ENCODE results near the gene PRPH.
"Not testable (repeated sequence)": the region's sequence is repeated elsewhere in the genome, so short reads cannot be mapped to it uniquely, and the experiment has no call there.

The PRPH gene

GRCh38 chr12:49295082-49295936 lies at the start of gene PRPH:
PRPH (plus strand) TSS chr12:49295147; CDS start chr12:49295201, 54 bp downstream.
- DNase-seq: no peak

GRCh38 chr12:49251357-49251756 lies 43.6 kb upstream of the PRPH start:
- no peak for DNase-seq

- DNase-seq: no peak
Measured at GRCh38 chr12:49253033-49253623, 41.8 kb upstream of the PRPH start.

- not testable (repeated sequence) for DNase-seq
Measured at GRCh38 chr12:49255456-49255855, 39.5 kb upstream of the PRPH start.

- no peak for DNase-seq
Measured at GRCh38 chr12:49255857-49256637, 38.9 kb upstream of the PRPH start.

GRCh38 chr12:49257508-49258184 lies 37.3 kb upstream of the PRPH start:
- DNase-seq: not testable (repeated sequence)

- no peak for DNase-seq
Measured at GRCh38 chr12:49259452-49259851, 35.5 kb upstream of the PRPH start.

- no peak for DNase-seq
Measured at GRCh38 chr12:49260166-49260565, 34.8 kb upstream of the PRPH start.

GRCh38 chr12:49260571-49261363 lies 34.2 kb upstream of the PRPH start:
- DNase-seq: no peak

GRCh38 chr12:49261721-49262120 lies 33.2 kb upstream of the PRPH start:
- DNase-seq: no peak

GRCh38 chr12:49263400-49263763 lies 31.6 kb upstream of the PRPH start:
- no peak for DNase-seq

GRCh38 chr12:49264466-49264872 lies 30.5 kb upstream of the PRPH start:
- no peak for DNase-seq

GRCh38 chr12:49264873-49265792 lies 29.8 kb upstream of the PRPH start, which contains the start of gene TUBA1C:
TUBA1C (plus strand) TSS chr12:49265082; CDS start chr12:49265182, 100 bp downstream.
- DNase-seq: peak; percentile 85 to 91

GRCh38 chr12:49269191-49269590 lies 25.8 kb upstream of the PRPH start:
- DNase-seq: not testable (repeated sequence)

GRCh38 chr12:49272790-49273725 lies 21.9 kb upstream of the PRPH start:
- no peak for DNase-seq

GRCh38 chr12:49273726-49274395 lies 21.1 kb upstream of the PRPH start:
- DNase-seq: no peak

GRCh38 chr12:49274396-49275069 lies 20.4 kb upstream of the PRPH start:
- no peak for DNase-seq

All from CD4-positive, alpha-beta T cell treated with Interferon alpha-2 for 1 hour (primary cell).